B cell (primary cell): ENCODE results near the gene EIF2S1. TPM values are rescaled to one million over a fixed set of nuclear protein-coding genes. Genes with fewer than 3 reads are reported as not detected.

ENCODE experiments used
- ATAC-seq: fragments of 200-7000 bp; cut with Tn5 transposase; one replicate; pipeline ENCODE4 v1.10.0; 2021; ENCODE audit warnings: low read depth, mild to moderate bottlenecking, moderate number of reproducible peaks, moderate library complexity
- CTCF ChIA-PET: fragments of 350-600 bp; sonication (Branson Sonifier 250); formaldehyde crosslinking; loops from one replicate; lab custom pipeline; 2021; ENCODE audit warnings: antibody characterized with exemption, inconsistent platforms; lab: Charles Lee
- POLR2A ChIA-PET: fragments of 350-600 bp; sonication (Branson Sonifier 250); formaldehyde crosslinking; loops from one replicate; lab custom pipeline; 2021; ENCODE audit warnings: antibody characterized with exemption; lab: Charles Lee
- DNase-seq: peaks from one replicate; pipeline ENCODE4 v3.0.0; 2013
- H2AFZ ChIP-seq: 2 replicates; pipeline ENCODE4 v1.6.1; 2012; ENCODE audit warnings: mild to moderate bottlenecking, low read depth, low read length; ENCODE audit not compliant: insufficient read depth, poor library complexity, severe bottlenecking
- H3K27ac ChIP-seq, 2 donors: 1 replicate in 1 of 2; 2 replicates in 1 of 2; pipeline ENCODE4 v1.5.1; 2012 to 2013; ENCODE audit warnings: low read length in 2 of 2, mild to moderate bottlenecking in 2 of 2, moderate library complexity in 1 of 2
- H3K27me3 ChIP-seq, 4 experiments: fragments of 200-600 bp in 1 of 4; sonication (generic) in 1 of 4; replicated peaks in 1 of 4; 1 replicate in 2 of 4; 2 replicates in 2 of 4; pipeline versions ENCODE4 v1.6.1 to v1.7.0; 2013 to 2016; ENCODE audit warnings: low read length in 3 of 4, mild to moderate bottlenecking in 2 of 4, mixed read lengths in 1 of 4, moderate library complexity in 1 of 4; ENCODE audit not compliant: insufficient read depth in 4 of 4, control insufficient read depth in 3 of 4; ENCODE audit errors: control extremely low read depth in 1 of 4
- H3K36me3 ChIP-seq, 2 experiments: replicated peaks in 1 of 2; 1 replicate in 1 of 2; 2 replicates in 1 of 2; pipeline versions ENCODE4 v1.6.1 to v1.7.1; 2013; ENCODE audit warnings: low read length in 1 of 2; ENCODE audit not compliant: insufficient read depth in 2 of 2, control insufficient read depth in 1 of 2; ENCODE audit errors: control extremely low read depth in 1 of 2, extremely low read depth in 1 of 2
- H3K4me1 ChIP-seq, 2 donors: fragments of 200-600 bp in 1 of 2; sonication (generic) in 1 of 2; 1 replicate in 1 of 2; 2 replicates in 1 of 2; pipeline versions ENCODE4 v1.5.1 to v1.6.1; 2013 to 2017; ENCODE audit warnings: low read length in 2 of 2; ENCODE audit not compliant: control insufficient read depth in 2 of 2, insufficient read depth in 2 of 2
- H3K4me2 ChIP-seq: replicated peaks from 2 replicates; pipeline ENCODE3; 2012; ENCODE audit warnings: mild to moderate bottlenecking, low read depth, low read length; ENCODE audit not compliant: poor library complexity, severe bottlenecking
- H3K4me3 ChIP-seq, 5 experiments: fragments of 200-600 bp in 1 of 5; sonication (generic) in 1 of 5; 1 replicate in 3 of 5; 2 replicates in 2 of 5; pipeline versions ENCODE4 v1.5.1 to v1.7.0; 2011 to 2016; ENCODE audit warnings: low read length in 4 of 5, mild to moderate bottlenecking in 4 of 5, low read depth in 2 of 5, control low read depth in 1 of 5, moderate library complexity in 1 of 5; ENCODE audit not compliant: insufficient read depth in 1 of 5; ENCODE audit errors: control extremely low read depth in 1 of 5, extremely low read depth in 1 of 5
- H3K79me2 ChIP-seq: fragments of 200-600 bp; sonication (generic); one replicate; pipeline ENCODE4 v1.6.0; 2016; ENCODE audit warnings: low read length; ENCODE audit not compliant: control insufficient read depth, insufficient read depth
- H3K9ac ChIP-seq: fragments of 200-600 bp; sonication (generic); 2 replicates; pipeline ENCODE4 v1.6.1; 2017; ENCODE audit warnings: mild to moderate bottlenecking, low read length, moderate library complexity
- H3K9me3 ChIP-seq, 3 donors: one replicate each; pipeline versions ENCODE4 v1.6.1 to v1.7.1; 2013; ENCODE audit warnings: low read length in 2 of 3; ENCODE audit not compliant: control insufficient read depth in 2 of 3, insufficient read depth in 1 of 3; ENCODE audit errors: control extremely low read depth in 1 of 3
- H4K20me1 ChIP-seq: 2 replicates; pipeline ENCODE4 v1.6.0; 2012; ENCODE audit warnings: mild to moderate bottlenecking, low read length; ENCODE audit not compliant: insufficient read depth, control insufficient read depth, poor library complexity, severe bottlenecking
- H3K27ac Mint-ChIP-seq: one replicate; pipeline ENCODE4 v1.8.0; 2021; ENCODE audit warnings: mixed read lengths
- H3K27me3 Mint-ChIP-seq: one replicate; pipeline ENCODE4 v1.8.0; 2021; ENCODE audit warnings: mixed read lengths
- H3K4me1 Mint-ChIP-seq: one replicate; pipeline ENCODE4 v1.8.0; 2021; ENCODE audit warnings: mixed read lengths
- H3K4me3 Mint-ChIP-seq: one replicate; pipeline ENCODE4 v1.8.0; 2021; ENCODE audit warnings: mixed read lengths
- H3K9me3 Mint-ChIP-seq: one replicate; pipeline ENCODE4 v1.8.0; 2022; ENCODE audit warnings: mixed read lengths; ENCODE audit not compliant: insufficient read depth
- CTCF ChIP-seq: fragments of 200-600 bp; IDR thresholded peaks from one replicate; pipeline ENCODE4 v1.8.0; 2022; ENCODE audit warnings: antibody characterized with exemption, mild to moderate bottlenecking
- EZH2 ChIP-seq: IDR thresholded peaks from 2 replicates; pipeline ENCODE4 v1.6.1; 2012; ENCODE audit warnings: borderline replicate concordance, low read depth, mild to moderate bottlenecking, moderate library complexity, low read length; ENCODE audit not compliant: insufficient read depth, poor library complexity, severe bottlenecking
- WGBS: methylation state at CpG from one replicate; pipeline ENCODE4 v1.1.5; 2013; ENCODE audit warnings: missing lambda C conversion rate; ENCODE audit not compliant: insufficient coverage; 5-methylcytosine and 5-hydroxymethylcytosine counted together
- intact Hi-C: fragments of 100-400 bp; cut with micrococcal nuclease; formaldehyde crosslinking; loops from one replicate; pipeline ENCODE4 v1.10.0; 2022
- polyA plus RNA-seq: library from polyadenylated mRNA; depleted of rRNA; stranded (reverse); fragments of >200 nt; gene quantifications from 2 replicates; pipeline ENCODE4 v1.2.3, GENCODE V29; 2012
- total RNA-seq, 2 donors: library from RNA; stranded (reverse); fragments of 120-200 nt in 1 of 2; gene quantifications; 1 replicate in 1 of 2; 2 replicates in 1 of 2; pipeline versions ENCODE4 v1.2.3 to v1.2.4, GENCODE V29; 2013 to 2022

EIF2S1 gene
- total and polyA plus RNA-seq, 2 donors (not counting 1 experiment from before 2014, with no cell fraction given), result 10.4 to 39.9 TPM

- H4K20me1 ChIP-seq, result no peaks in the 10 kb centered on the region
- H3K79me2 ChIP-seq, result no peaks in the 10 kb centered on the region
- ChIA-PET CTCF (no interaction called here), POLR2A (no interaction called here)
- H3K9ac ChIP-seq, result no peak overlapping the region
- H3K27me3 Mint-ChIP-seq, result peaks cover 25% of the 10 kb centered on the region
- no peak overlapping the region for H3K4me3 ChIP-seq
- H3K27me3 ChIP-seq, result peaks cover 0 to 11% (median 2%) of the 10 kb centered on the region in 4 experiments
- no peaks in the 10 kb centered on the region for H3K36me3 ChIP-seq
- no peak overlapping the region for H3K27ac Mint-ChIP-seq
- H3K4me1 Mint-ChIP-seq, result no peaks in the 10 kb centered on the region
- no peak overlapping the region for H3K4me3 Mint-ChIP-seq
- no peak for DNase-seq
- H2AFZ ChIP-seq, result no peak overlapping the region
- H3K4me2 ChIP-seq, result no peak overlapping the region
- no peaks in the 10 kb centered on the region for H3K9me3 Mint-ChIP-seq
- no peaks in the 10 kb centered on the region for H3K9me3 ChIP-seq
- TF ChIP-seq CTCF (no peak), EZH2 (no peak)
- 85% methylated on average over 16 of the region's 16 CpGs for WGBS
- H3K27ac ChIP-seq, result no peak overlapping the region
- intact Hi-C loops, result no loop called here
- no peak for ATAC-seq
- H3K4me1 ChIP-seq, result no peaks in the 10 kb centered on the region
Observed at GRCh38 chr14:67395086-67395875, 35.2 kb downstream of the EIF2S1 start.

DNA sequence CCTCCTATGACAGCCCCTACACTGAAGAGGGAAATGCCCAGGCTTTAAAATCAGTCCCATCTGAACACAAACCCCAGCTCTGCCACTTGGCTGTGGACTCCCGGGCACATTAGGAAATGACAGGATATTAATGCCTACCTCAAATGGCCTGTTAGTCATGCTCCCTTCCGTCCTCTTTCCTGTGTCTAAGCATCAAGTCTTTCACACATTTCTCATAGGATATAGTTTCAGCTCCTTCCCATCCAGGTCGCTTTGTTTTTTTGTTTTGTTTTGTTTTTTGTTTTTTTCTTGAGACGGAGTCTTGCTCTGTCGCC, 35.7 kb downstream of the EIF2S1 start:
- Mint-ChIP-seq H3K9me3 (no peaks in the 10 kb centered on the region), H3K4me1 (no peaks in the 10 kb centered on the region), H3K4me3 (no peak overlapping the region), H3K27ac (no peak overlapping the region), H3K27me3 (peaks cover 28% of the 10 kb centered on the region)
- no peaks in the 10 kb centered on the region for H3K79me2 ChIP-seq
- no peak overlapping the region for H2AFZ ChIP-seq
- no peak overlapping the region for H3K4me2 ChIP-seq
- no peak overlapping the region for H3K27ac ChIP-seq
- 89% methylated on average over 3 of the region's 5 CpGs for WGBS
- no peaks in the 10 kb centered on the region for H3K36me3 ChIP-seq
- intact Hi-C loops, result no loop called here
- ChIA-PET CTCF (no interaction called here), POLR2A (no interaction called here)
- H3K9ac ChIP-seq, result no peak overlapping the region
- no peaks in the 10 kb centered on the region for H4K20me1 ChIP-seq
- H3K4me1 ChIP-seq, result no peaks in the 10 kb centered on the region
- no peak for DNase-seq
- no peak overlapping the region for H3K4me3 ChIP-seq
- no peak for TF ChIP-seq EZH2
- no peak for TF ChIP-seq CTCF
- H3K27me3 ChIP-seq, result peaks cover 0 to 11% (median 2%) of the 10 kb centered on the region in 4 experiments
- no peaks in the 10 kb centered on the region for H3K9me3 ChIP-seq
- ATAC-seq, result no peak
